ENCODE measurements around the gene LYST. TPM values are rescaled to one million over a fixed set of nuclear protein-coding genes. Genes with fewer than 3 reads are reported as not detected.

Gene LYST
- total and polyA plus RNA-seq, 2 donors (not counting 3 experiments of a cell fraction or from before 2014, with no cell fraction given), result 3.1 to 9.6 TPM

- no peak for TF ChIP-seq CTCF (IDR thresholded peaks at IDR 0.05; ENCODE audit: extremely low read depth in 1 of 2, insufficient read depth in 1 of 2, low read depth in 1 of 2, low read length in 2 of 2)
- no peak for TF ChIP-seq EZH2 (IDR thresholded peaks at IDR 0.05; ENCODE audit: borderline replicate concordance, low read depth, low read length, severe bottlenecking)
- no peak for TF ChIP-seq MAX (IDR thresholded peaks at IDR 0.05; ENCODE audit: insufficient read depth, insufficient read length)
- TF ChIP-seq GATA2 (IDR thresholded peaks at IDR 0.05; ENCODE audit: insufficient read depth, insufficient read length, low read depth, low read length), result no peak
- no peak for TF ChIP-seq POLR2A (IDR thresholded peaks at IDR 0.05; ENCODE audit: low read depth, low read length)
- TF ChIP-seq FOS (IDR thresholded peaks at IDR 0.05; ENCODE audit: borderline replicate concordance, insufficient read depth, low read length), result no peak
- no peak for TF ChIP-seq JUN (IDR thresholded peaks at IDR 0.05; ENCODE audit: borderline replicate concordance, insufficient read depth, insufficient read length, low read depth)
- TF ChIP-seq POLR2AphosphoS5 (IDR thresholded peaks at IDR 0.05; ENCODE audit: insufficient read depth, low read depth, low read length), result no peak
- no peak for TF ChIP-seq MYC (IDR thresholded peaks at IDR 0.05; ENCODE audit: low read depth, low read length)
- no peak overlapping the region for H3K4me2 ChIP-seq (ENCODE audit: insufficient read depth, low read length)
- intact Hi-C loops (cut with micrococcal nuclease), result loop anchor here (2.0 kb wide), 1 partner anchor 16 kb away; no protein-coding TSS in a partner anchor
- peak; percentile 73 for DNase-seq (ENCODE audit: low read depth, low spot score)
- no peaks in the 10 kb centered on the region for H3K9me1 ChIP-seq (replicated peaks; ENCODE audit: control insufficient read depth, extremely low read depth, insufficient read depth, low read length)
- no peaks in the 10 kb centered on the region for H3K4me1 ChIP-seq (ENCODE audit: control insufficient read depth, extremely low read depth, insufficient read depth, low read length)
- H3K36me3 ChIP-seq (ENCODE audit: control insufficient read depth in 2 of 2, extremely low read depth in 1 of 2, insufficient read depth in 2 of 2, low read length in 2 of 2), result no peaks in the 10 kb centered on the region
- ChIA-PET CTCF (interaction anchor here (1.4 kb wide), 1 partner anchor 24 kb away, joined by 4 read pairs; no protein-coding TSS in a partner anchor), POLR2A (no interaction called here)
- no peak overlapping the region for H2AFZ ChIP-seq (ENCODE audit: low read depth, low read length)
- no peak overlapping the region for H3K4me3 ChIP-seq (replicated peaks in 1 of 3; ENCODE audit: insufficient read depth in 1 of 3, low read depth in 1 of 3, low read length in 3 of 3)
- no peaks in the 10 kb centered on the region for H4K20me1 ChIP-seq (replicated peaks; ENCODE audit: control insufficient read depth, extremely low read depth, insufficient read depth, low read length)
- H3K27me3 ChIP-seq (ENCODE audit: control insufficient read depth in 2 of 2, insufficient read depth in 2 of 2, low read length in 2 of 2), result peaks cover 4 to 9% of the 10 kb centered on the region in 2 experiments
- H3K9me3 ChIP-seq (replicated peaks; ENCODE audit: control insufficient read depth, insufficient read depth, low read length), result no peaks in the 10 kb centered on the region
- no TSS peak for BruUV-seq (replicated peaks)
- H3K79me2 ChIP-seq (ENCODE audit: control insufficient read depth, insufficient read depth, low read length), result no peaks in the 10 kb centered on the region
- dilution Hi-C loops (cut with MboI; ENCODE audit: extremely low pct_ligation_motif_present, low sequenced_read_pairs), result no loop called here
- no peak overlapping the region for H3K9ac ChIP-seq (replicated peaks; ENCODE audit: extremely low read depth, insufficient read depth, low read length)
- H3K27ac ChIP-seq (ENCODE audit: insufficient read depth, low read depth, low read length), result no peak overlapping the region
- FAIRE-seq, result no peak
Observed at GRCh38 chr1:235624721-235625333, 241.9 kb downstream of the LYST start.
